PFSK-1 (cell line): ENCODE data around the gene TRPC6.

Source experiments
- FOXP2 ChIP-seq: optimal IDR thresholded peaks from 2 replicates; pipeline ENCODE3; 2011; ENCODE audit warnings: borderline replicate concordance, control low read depth, inconsistent platforms; ENCODE audit not compliant: insufficient read depth; ENCODE audit errors: extremely low read length, extremely low read depth
- POLR2AphosphoS5 ChIP-seq: IDR thresholded peaks from 2 replicates; pipeline ENCODE4 v1.6.1; 2012; ENCODE audit warnings: low read depth, mild to moderate bottlenecking, control low read depth, low read length, moderate library complexity
- REST ChIP-seq, 2 experiments: IDR thresholded peaks; 2 replicates each; pipeline versions ENCODE4 v1.6.1 to v1.8.0; 2011 to 2012; ENCODE audit warnings: low read depth in 2 of 2, low read length in 2 of 2, control low read depth in 1 of 2, inconsistent platforms in 1 of 2, mild to moderate bottlenecking in 1 of 2, moderate library complexity in 1 of 2; ENCODE audit not compliant: insufficient read depth in 1 of 2
- SIN3A ChIP-seq: IDR thresholded peaks from 2 replicates; pipeline ENCODE4 v1.6.1; 2012; ENCODE audit warnings: mild to moderate bottlenecking, low read length, moderate library complexity, borderline replicate concordance; ENCODE audit not compliant: insufficient read depth
- TAF1 ChIP-seq: IDR thresholded peaks from 2 replicates; pipeline ENCODE4 v1.6.1; 2012; ENCODE audit warnings: low read length, control low read depth, borderline replicate concordance; ENCODE audit not compliant: insufficient read depth

The TRPC6 gene

GRCh38 chr11:101523634-101524260 lies 60.1 kb downstream of the TRPC6 start:
- TF ChIP-seq FOXP2 = no peak
- TF ChIP-seq SIN3A = no peak
- no peak for TF ChIP-seq TAF1
- TF ChIP-seq POLR2AphosphoS5 = no peak
- no peak for TF ChIP-seq REST (IDR thresholded peaks at IDR 0.05; ENCODE audit: insufficient read depth in 1 of 2, low read depth in 2 of 2, low read length in 2 of 2)

DNA sequence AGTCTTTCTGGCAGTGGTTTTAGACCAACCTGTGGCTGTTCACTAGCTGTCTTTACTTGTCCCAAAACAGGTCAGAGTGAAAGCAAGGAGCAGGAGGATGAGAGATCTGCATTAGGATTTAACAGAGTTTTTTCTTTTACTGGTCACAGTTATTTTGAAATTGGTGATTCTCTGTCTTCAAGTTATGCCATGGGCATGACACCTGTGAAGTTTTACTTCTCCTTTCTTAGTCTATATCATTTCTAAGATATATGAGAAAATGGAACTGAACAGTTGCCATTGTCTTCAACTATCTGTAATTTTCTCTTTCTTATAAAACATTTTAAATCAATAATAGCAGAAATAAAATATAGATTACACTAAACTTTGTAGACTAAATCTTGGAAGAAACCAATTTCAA lies 60.6 kb downstream of the TRPC6 start:
- no peak for TF ChIP-seq TAF1
- no peak for TF ChIP-seq REST (IDR thresholded peaks at IDR 0.05; ENCODE audit: insufficient read depth in 1 of 2, low read depth in 2 of 2, low read length in 2 of 2)
- no peak for TF ChIP-seq SIN3A
- TF ChIP-seq POLR2AphosphoS5 = no peak
- no peak for TF ChIP-seq FOXP2

DNA sequence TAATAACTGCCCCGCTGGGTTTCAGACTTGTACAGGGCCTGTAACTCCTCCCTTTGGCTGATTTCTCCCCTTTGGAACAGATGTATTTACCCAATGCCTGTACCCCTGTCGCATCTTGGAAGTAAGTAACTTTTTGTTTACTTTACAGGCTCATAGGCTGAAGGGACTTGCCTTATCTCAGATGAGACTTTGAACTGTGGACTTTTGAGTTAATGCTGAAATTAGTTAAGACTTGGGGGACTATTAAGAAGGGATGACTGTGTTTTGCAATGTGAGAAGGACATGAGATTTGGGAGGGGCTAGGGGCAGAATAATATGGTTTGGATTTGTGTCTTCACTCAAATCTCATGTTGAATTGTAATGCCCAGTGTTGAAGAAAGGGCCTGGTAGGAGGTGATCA lies 62.0 kb downstream of the TRPC6 start:
- TF ChIP-seq FOXP2 (no peak), TAF1 (no peak), REST (IDR thresholded peaks at IDR 0.05; ENCODE audit: insufficient read depth in 1 of 2, low read depth in 2 of 2, low read length in 2 of 2) (no peak), POLR2AphosphoS5 (no peak), SIN3A (no peak)

DNA sequence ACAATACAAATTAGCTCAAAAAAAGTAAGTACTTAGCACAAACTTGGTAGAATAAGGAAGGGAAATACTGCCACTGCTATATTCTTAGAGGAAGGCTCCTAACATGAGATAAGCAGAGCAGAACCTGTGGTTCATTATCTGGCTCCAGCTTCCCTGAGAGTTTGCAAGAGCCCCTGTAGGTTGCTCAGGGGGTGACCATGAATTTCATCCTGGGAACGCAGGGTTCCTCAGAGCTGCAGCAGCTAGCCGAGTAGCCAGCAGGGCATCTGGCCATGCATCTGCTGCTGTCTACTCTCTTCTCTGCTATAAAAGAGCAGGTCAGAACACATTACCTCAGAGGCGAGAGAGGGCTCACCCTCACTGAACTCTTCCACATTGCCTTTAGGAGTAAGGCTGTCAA lies 67.3 kb downstream of the TRPC6 start:
- TF ChIP-seq SIN3A (no peak), REST (IDR thresholded peaks at IDR 0.05; ENCODE audit: insufficient read depth in 1 of 2, low read depth in 2 of 2, low read length in 2 of 2) (no peak), TAF1 (no peak), POLR2AphosphoS5 (no peak), FOXP2 (no peak)

DNA sequence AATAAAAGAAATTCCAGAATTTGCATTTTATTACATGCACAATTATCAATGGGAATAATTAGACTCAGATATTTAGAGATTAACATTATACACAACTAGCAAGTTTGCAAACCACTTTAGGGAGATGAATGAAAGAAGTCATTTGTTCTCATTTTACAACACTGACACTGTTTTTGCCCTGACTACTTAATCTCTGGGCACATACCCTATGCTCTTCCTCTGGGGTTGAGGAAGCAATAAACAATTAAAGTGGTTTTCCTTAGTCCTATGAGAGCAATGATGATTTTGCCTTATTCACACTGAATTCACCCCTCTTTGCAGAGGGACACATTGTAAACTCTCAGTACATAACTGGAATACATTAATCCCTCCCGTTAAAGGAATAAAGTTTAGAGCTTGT lies 72.7 kb downstream of the TRPC6 start:
- TF ChIP-seq TAF1 (no peak), FOXP2 (no peak), POLR2AphosphoS5 (no peak), SIN3A (no peak), REST (IDR thresholded peaks at IDR 0.05; ENCODE audit: insufficient read depth in 1 of 2, low read depth in 2 of 2, low read length in 2 of 2) (no peak)
